ENCODE results near the gene CBFA2T3.

GRCh38 chr16:88934066-88934667 lies 42.8 kb downstream of the CBFA2T3 start:
- TF ChIP-seq CTCF (IDR thresholded peaks at IDR 0.05): no peak
- no peak for TF ChIP-seq POLR2AphosphoS5 (IDR thresholded peaks at IDR 0.05)
- no peak for TF ChIP-seq POLR2A (IDR thresholded peaks at IDR 0.05)
- TF ChIP-seq EP300 (IDR thresholded peaks at IDR 0.05): no peak

Data from gastroesophageal sphincter (tissue), 3 donors.